KOPT-K1 (cell line): ENCODE results near the gene TMEM204.

Experiments used
- H3K27ac ChIP-seq: fragments of 200-600 bp; sonication (generic); 2 replicates; pipeline ENCODE4 v1.5.1; 2016; ENCODE audit warnings: antibody characterized with exemption, mild to moderate bottlenecking, low read depth, low read length; ENCODE audit not compliant: poor library complexity, severe bottlenecking
- H3K36me3 ChIP-seq: fragments of 200-600 bp; sonication (generic); 2 replicates; pipeline ENCODE4 v1.5.1; 2017; ENCODE audit warnings: antibody characterized with exemption, mild to moderate bottlenecking, low read length, moderate library complexity; ENCODE audit not compliant: insufficient read depth
- H3K9me3 ChIP-seq: fragments of 200-600 bp; sonication (generic); 2 replicates; pipeline ENCODE4 v1.5.1; 2017; ENCODE audit warnings: antibody characterized with exemption, low read length, mild to moderate bottlenecking; ENCODE audit not compliant: insufficient read depth, poor library complexity, severe bottlenecking

The TMEM204 gene

GRCh38 chr16:1495211-1495888, 38.1 kb upstream of the TMEM204 start:
- Histone ChIP-seq H3K9me3 (no peaks in the 10 kb centered on the region), H3K36me3 (peaks cover 60% of the 10 kb centered on the region), H3K27ac (no peak overlapping the region)

GRCh38 chr16:1495889-1496262, 37.6 kb upstream of the TMEM204 start:
- Histone ChIP-seq H3K27ac (no peak overlapping the region), H3K9me3 (no peaks in the 10 kb centered on the region), H3K36me3 (peaks cover 66% of the 10 kb centered on the region)

GRCh38 chr16:1496464-1496863, 37.0 kb upstream of the TMEM204 start:
- Histone ChIP-seq H3K27ac (no peak overlapping the region), H3K36me3 (peaks cover 71% of the 10 kb centered on the region), H3K9me3 (no peaks in the 10 kb centered on the region)

GRCh38 chr16:1497014-1497598, 36.4 kb upstream of the TMEM204 start:
- H3K9me3 ChIP-seq: no peaks in the 10 kb centered on the region
- H3K36me3 ChIP-seq: peaks cover 78% of the 10 kb centered on the region
- H3K27ac ChIP-seq: no peak overlapping the region

- Histone ChIP-seq H3K36me3 (peaks cover 97% of the 10 kb centered on the region), H3K27ac (no peak overlapping the region), H3K9me3 (no peaks in the 10 kb centered on the region)
Measured at GRCh38 chr16:1498899-1499676, 34.4 kb upstream of the TMEM204 start.

GRCh38 chr16:1499756-1500464, 33.6 kb upstream of the TMEM204 start:
- peaks cover 90% of the 10 kb centered on the region for H3K36me3 ChIP-seq
- no peak overlapping the region for H3K27ac ChIP-seq
- no peaks in the 10 kb centered on the region for H3K9me3 ChIP-seq

- Histone ChIP-seq H3K9me3 (no peaks in the 10 kb centered on the region), H3K36me3 (peaks cover 83% of the 10 kb centered on the region), H3K27ac (no peak overlapping the region)
Measured at GRCh38 chr16:1500465-1501150, 32.9 kb upstream of the TMEM204 start.

- Histone ChIP-seq H3K36me3 (peaks cover 82% of the 10 kb centered on the region), H3K27ac (no peak overlapping the region), H3K9me3 (no peaks in the 10 kb centered on the region)
Measured at GRCh38 chr16:1501630-1502029, 31.8 kb upstream of the TMEM204 start.

GRCh38 chr16:1502092-1503004, 31.1 kb upstream of the TMEM204 start:
- Histone ChIP-seq H3K9me3 (no peaks in the 10 kb centered on the region), H3K36me3 (peaks cover 82% of the 10 kb centered on the region)

GRCh38 chr16:1503110-1503955, 30.1 kb upstream of the TMEM204 start:
- Histone ChIP-seq H3K27ac (no peak overlapping the region), H3K9me3 (no peaks in the 10 kb centered on the region), H3K36me3 (peaks cover 81% of the 10 kb centered on the region)

More at GRCh38 chr16:1502092-1503004, 31.1 kb upstream of the TMEM204 start:
- H3K27ac ChIP-seq: no peak overlapping the region

GRCh38 chr16:1505073-1505844, 28.2 kb upstream of the TMEM204 start:
- H3K36me3 ChIP-seq: peaks cover 80% of the 10 kb centered on the region

GRCh38 chr16:1505912-1506311, 27.6 kb upstream of the TMEM204 start:
- H3K27ac ChIP-seq: no peak overlapping the region
- H3K36me3 ChIP-seq: peaks cover 80% of the 10 kb centered on the region
- no peaks in the 10 kb centered on the region for H3K9me3 ChIP-seq

More at GRCh38 chr16:1505073-1505844, 28.2 kb upstream of the TMEM204 start:
- no peaks in the 10 kb centered on the region for H3K9me3 ChIP-seq
- H3K27ac ChIP-seq: no peak overlapping the region
